ENCODE data around the gene ASAP2. TPM values are rescaled to one million over a fixed set of nuclear protein-coding genes. Genes with fewer than 3 reads are reported as not detected.

The ASAP2 gene
- total RNA-seq, 2 donors from 2014 or later, result 28.1 to 31.3 TPM

GRCh38 chr2:9281145-9281544, 74.5 kb downstream of the ASAP2 start:
- intact Hi-C loops (cut with DNase I), result no loop called here
- DNase-seq (ENCODE audit: low spot score), result no peak

- DNase-seq (ENCODE audit: low spot score), result no peak
- intact Hi-C loops (cut with DNase I), result no loop called here
These were observed 75.8 kb downstream of the ASAP2 start for GRCh38 chr2:9282128-9283112.

GRCh38 chr2:9284521-9285297, 78.1 kb downstream of the ASAP2 start:
- intact Hi-C loops (cut with DNase I), result no loop called here
- DNase-seq (ENCODE audit: low spot score), result no peak

GRCh38 chr2:9285385-9285920, 78.8 kb downstream of the ASAP2 start:
- intact Hi-C loops (cut with DNase I), result no loop called here
- DNase-seq (ENCODE audit: low spot score), result no peak

- intact Hi-C loops (cut with DNase I), result no loop called here
- DNase-seq (ENCODE audit: low spot score), result no peak
These were observed 79.3 kb downstream of the ASAP2 start for GRCh38 chr2:9285921-9286320.

- intact Hi-C loops (cut with DNase I), result no loop called here
- DNase-seq (ENCODE audit: low spot score), result no peak
These were observed 80.2 kb downstream of the ASAP2 start for GRCh38 chr2:9286554-9287399.

GRCh38 chr2:9287400-9288045, 80.9 kb downstream of the ASAP2 start:
- intact Hi-C loops (cut with DNase I), result no loop called here
- DNase-seq (ENCODE audit: low spot score), result no peak

- no peak for DNase-seq (ENCODE audit: low spot score)
- intact Hi-C loops (cut with DNase I), result no loop called here
These were observed 81.6 kb downstream of the ASAP2 start for GRCh38 chr2:9288233-9288632.

GRCh38 chr2:9288681-9289338, 82.2 kb downstream of the ASAP2 start:
- DNase-seq (ENCODE audit: low spot score), result no peak
- intact Hi-C loops (cut with DNase I), result no loop called here

- intact Hi-C loops (cut with DNase I), result no loop called here
- DNase-seq (ENCODE audit: low spot score), result no peak
These were observed 84.7 kb downstream of the ASAP2 start for GRCh38 chr2:9291331-9291730.

- DNase-seq (ENCODE audit: low spot score), result no peak
- intact Hi-C loops (cut with DNase I), result no loop called here
These were observed 85.3 kb downstream of the ASAP2 start for GRCh38 chr2:9291866-9292265.

GRCh38 chr2:9292426-9292825, 85.8 kb downstream of the ASAP2 start:
- intact Hi-C loops (cut with DNase I), result no loop called here
- DNase-seq (ENCODE audit: low spot score), result no peak

- intact Hi-C loops (cut with DNase I), result no loop called here
- DNase-seq (ENCODE audit: low spot score), result no peak
These were observed 88.2 kb downstream of the ASAP2 start for GRCh38 chr2:9294764-9295163.

GRCh38 chr2:9296559-9296958, 89.9 kb downstream of the ASAP2 start:
- intact Hi-C loops (cut with DNase I), result no loop called here
- DNase-seq (ENCODE audit: low spot score), result no peak

- no peak for DNase-seq (ENCODE audit: low spot score)
- intact Hi-C loops (cut with DNase I), result no loop called here
These were observed 90.5 kb downstream of the ASAP2 start for GRCh38 chr2:9297156-9297555.

- intact Hi-C loops (cut with DNase I), result no loop called here
- DNase-seq (ENCODE audit: low spot score), result no peak
These were observed 91.2 kb downstream of the ASAP2 start for GRCh38 chr2:9297807-9298206.

- intact Hi-C loops (cut with DNase I), result no loop called here
- no peak for DNase-seq (ENCODE audit: low spot score)
These were observed 92.0 kb downstream of the ASAP2 start for GRCh38 chr2:9298583-9298982.

Measured in posterior vena cava (tissue), 2 donors.